ENCODE measurements around the gene RABGGTA.

GRCh38 chr14:24261969-24262327, 9.4 kb downstream of the RABGGTA start:
- TF ChIP-seq RFX5 (IDR thresholded peaks at IDR 0.05): no peak
- no peak for TF ChIP-seq ZSCAN20 (CRISPR knock-in tag; IDR thresholded peaks at IDR 0.05)
- TF ChIP-seq KDM5A (IDR thresholded peaks at IDR 0.05): no peak
